GM23248 (cell line): ENCODE measurements around the gene RNF150. TPM values are rescaled to one million over a fixed set of nuclear protein-coding genes. Genes with fewer than 3 reads are reported as not detected.

ENCODE experiments used
- DNase-seq: peaks from one replicate; pipeline ENCODE4 v3.0.0-alpha.2; 2015
- H2AFZ ChIP-seq: fragments of 200-600 bp; sonication (generic); 2 replicates; pipeline ENCODE4 v1.6.1; 2016; ENCODE audit warnings: antibody characterized with exemption
- H3F3A ChIP-seq: fragments of 200-600 bp; sonication (generic); 2 replicates; pipeline ENCODE4 v1.6.1; 2016; ENCODE audit warnings: mild to moderate bottlenecking, antibody characterized with exemption, mixed run types; ENCODE audit not compliant: insufficient read depth
- H3K27ac ChIP-seq: fragments of 200-600 bp; sonication (generic); 2 replicates; pipeline ENCODE4 v1.5.1; 2016; ENCODE audit warnings: mild to moderate bottlenecking
- H3K27me3 ChIP-seq: fragments of 200-600 bp; sonication (generic); replicated peaks from 2 replicates; pipeline ENCODE4 v1.6.1; 2016; ENCODE audit warnings: mild to moderate bottlenecking; ENCODE audit not compliant: insufficient read depth
- H3K36me3 ChIP-seq: fragments of 200-600 bp; sonication (generic); 2 replicates; pipeline ENCODE4 v1.6.1; 2016; ENCODE audit warnings: low read depth, mild to moderate bottlenecking
- H3K4me1 ChIP-seq: fragments of 200-600 bp; sonication (generic); 2 replicates; pipeline ENCODE4 v1.6.1; 2016; ENCODE audit warnings: mild to moderate bottlenecking; ENCODE audit not compliant: insufficient read depth
- H3K4me2 ChIP-seq: fragments of 200-600 bp; sonication (generic); one replicate; pipeline ENCODE4 v1.6.1; 2016; ENCODE audit warnings: mild to moderate bottlenecking; ENCODE audit not compliant: unreplicated experiment
- H3K4me3 ChIP-seq: fragments of 200-600 bp; sonication (generic); 2 replicates; pipeline ENCODE4 v1.5.1; 2016; ENCODE audit warnings: mild to moderate bottlenecking
- H3K79me2 ChIP-seq: fragments of 200-600 bp; sonication (generic); 2 replicates; pipeline ENCODE4 v1.6.1; 2016; ENCODE audit warnings: mild to moderate bottlenecking; ENCODE audit not compliant: insufficient read depth
- H3K9ac ChIP-seq: fragments of 200-600 bp; sonication (generic); 2 replicates; pipeline ENCODE4 v1.6.1; 2016; ENCODE audit warnings: mild to moderate bottlenecking
- H3K9me2 ChIP-seq: fragments of 200-600 bp; sonication (generic); 2 replicates; pipeline ENCODE4 v1.6.1; 2016; ENCODE audit warnings: mixed run types, mild to moderate bottlenecking, moderate library complexity; ENCODE audit not compliant: insufficient read depth
- H3K9me3 ChIP-seq: fragments of 200-600 bp; sonication (generic); one replicate; pipeline ENCODE4 v1.6.1; 2017; ENCODE audit warnings: low read depth
- H4K20me1 ChIP-seq: fragments of 200-600 bp; sonication (generic); 2 replicates; pipeline ENCODE4 v1.6.0; 2016; ENCODE audit not compliant: insufficient read depth
- EZH2 ChIP-seq: fragments of 200-600 bp; sonication (generic); IDR thresholded peaks from 2 replicates; pipeline ENCODE4 v1.6.1; 2018; ENCODE audit warnings: antibody characterized with exemption, mild to moderate bottlenecking; ENCODE audit not compliant: insufficient read depth, poor library complexity, severe bottlenecking
- EZH2phosphoT487 ChIP-seq: fragments of 200-600 bp; sonication (generic); IDR thresholded peaks from 2 replicates; pipeline ENCODE4 v1.6.1; 2018; ENCODE audit warnings: antibody characterized with exemption, moderate library complexity, mild to moderate bottlenecking, low read depth; ENCODE audit not compliant: insufficient read depth
- WGBS, 2 experiments: methylation state at CpG; one replicate each; pipeline ENCODE4 v1.1.6; 2015 to 2017; ENCODE audit warnings: low lambda C conversion rate in 2 of 2, low coverage in 1 of 2; ENCODE audit errors: missing lambda C conversion rate in 2 of 2; 5-methylcytosine and 5-hydroxymethylcytosine counted together
- in situ Hi-C: fragments of 300-500 bp; cut with MboI; formaldehyde crosslinking; loops from 2 replicates; pipeline ENCODE4 v1.15.0; 2020
- polyA plus RNA-seq: library from polyadenylated mRNA; unstranded; fragments of >200 nt; fragmentation: Nextera tagmentation; extraction: Ambion mirVana; gene quantifications from 2 replicates; pipeline ENCODE4 v1.2.1, GENCODE V29; 2016
- total RNA-seq: library from RNA; depleted of rRNA; stranded (reverse); fragments of >200 nt; shearing (Covaris generic); gene quantifications from 2 replicates; pipeline ENCODE4 v1.2.3, GENCODE V29; 2014

Gene RNF150
- total and polyA plus RNA-seq, 2 experiments from 2014 or later: 4.8 to 10.5 TPM

GRCh38 chr4:141026900-141027299, 106.4 kb downstream of the RNF150 start:
- Histone ChIP-seq H3K27me3 (no peaks in the 10 kb centered on the region), H3K9me3 (no peaks in the 10 kb centered on the region), H2AFZ (no peak overlapping the region), H3K4me3 (no peak overlapping the region), H3K4me2 (no peak overlapping the region), H3K9me2 (0 out of 2 replicates have a peak, but pooled peaks cover 3% of the 10 kb centered on the region), H3K4me1 (peaks cover 19% of the 10 kb centered on the region), H3K9ac (no peak overlapping the region), H3F3A (peaks cover 13% of the 10 kb centered on the region), H4K20me1 (no peaks in the 10 kb centered on the region), H3K27ac (no peak overlapping the region), H3K79me2 (no peaks in the 10 kb centered on the region), H3K36me3 (no peaks in the 10 kb centered on the region)
- 88 to 93% methylated on average over 7 of the region's 7 CpGs for WGBS, 2 experiments
- DNase-seq: no peak
- in situ Hi-C loops: no loop called here
- no peak for TF ChIP-seq EZH2
- TF ChIP-seq EZH2phosphoT487: no peak

GRCh38 chr4:141023051-141023450, 110.2 kb downstream of the RNF150 start:
- Histone ChIP-seq H3K36me3 (no peaks in the 10 kb centered on the region), H3K9me2 (no peaks in the 10 kb centered on the region), H3K4me1 (peaks cover 17% of the 10 kb centered on the region), H3K79me2 (no peaks in the 10 kb centered on the region), H3K4me3 (no peak overlapping the region), H3F3A (peaks cover 6% of the 10 kb centered on the region; the same call in 1 of the 2 replicates), H4K20me1 (no peaks in the 10 kb centered on the region), H2AFZ (no peak overlapping the region), H3K4me2 (no peak overlapping the region), H3K9ac (no peak overlapping the region), H3K27ac (no peak overlapping the region), H3K27me3 (no peaks in the 10 kb centered on the region), H3K9me3 (no peaks in the 10 kb centered on the region)
- in situ Hi-C loops: no loop called here
- no peak for DNase-seq
- TF ChIP-seq EZH2 (no peak), EZH2phosphoT487 (no peak)
- WGBS, 2 experiments: 86 to 96% methylated on average over 1 of the region's 1 CpG

GRCh38 chr4:141022111-141022695, 111.1 kb downstream of the RNF150 start:
- H3K27ac ChIP-seq: no peak overlapping the region

GRCh38 chr4:141021397-141022110, 111.7 kb downstream of the RNF150 start:
- Histone ChIP-seq H3K27me3 (no peaks in the 10 kb centered on the region), H3K4me3 (no peak overlapping the region), H3K9ac (no peak overlapping the region), H3K4me2 (no peak overlapping the region), H2AFZ (no peak overlapping the region), H3K27ac (no peak overlapping the region), H3K9me3 (no peaks in the 10 kb centered on the region), H3F3A (no peaks in the 10 kb centered on the region), H3K9me2 (no peaks in the 10 kb centered on the region), H3K4me1 (peaks cover 9% of the 10 kb centered on the region), H3K79me2 (no peaks in the 10 kb centered on the region), H3K36me3 (no peaks in the 10 kb centered on the region), H4K20me1 (no peaks in the 10 kb centered on the region)
- in situ Hi-C loops: no loop called here
- TF ChIP-seq EZH2: no peak
- no peak for TF ChIP-seq EZH2phosphoT487
- DNase-seq: no peak
- 46 to 52% methylated on average over 3 of the region's 3 CpGs for WGBS, 2 experiments

More at GRCh38 chr4:141022111-141022695, 111.1 kb downstream of the RNF150 start:
- in situ Hi-C loops: no loop called here
- Histone ChIP-seq H3K79me2 (no peaks in the 10 kb centered on the region), H3K9me3 (no peaks in the 10 kb centered on the region), H3K4me2 (no peak overlapping the region), H3K27me3 (no peaks in the 10 kb centered on the region), H3K4me3 (no peak overlapping the region), H3K9ac (no peak overlapping the region), H2AFZ (no peak overlapping the region), H3F3A (no peaks in the 10 kb centered on the region), H4K20me1 (no peaks in the 10 kb centered on the region), H3K4me1 (peaks cover 9% of the 10 kb centered on the region), H3K9me2 (no peaks in the 10 kb centered on the region), H3K36me3 (no peaks in the 10 kb centered on the region)
- TF ChIP-seq EZH2 (no peak), EZH2phosphoT487 (no peak)
- DNase-seq: no peak
- 62 to 79% methylated on average over 3 of the region's 3 CpGs for WGBS, 2 experiments
